GM12878 (cell line): ENCODE results near the gene MYL12B. TPM values are rescaled to one million over a fixed set of nuclear protein-coding genes. Genes with fewer than 3 reads are reported as not detected.
A peak's percentile ranks its signal among the peaks of the same experiment; 100 is the strongest.

Experiments used
- ATAC-seq: fragments of 200-7000 bp; cut with Tn5 transposase; 3 replicates; pipeline ENCODE4 v1.9.1; 2020; ENCODE audit warnings: mild to moderate bottlenecking, moderate library complexity
- BruUV-seq: library from RNA; stranded (reverse); fragments of 400-500 nt; replicated peaks from 2 replicates; lab custom pipeline; 2021; lab: Mats Ljungman, UMichigan
- CTCF ChIA-PET: fragments of 300-600 bp; sonication (Branson Sonifier 250); formaldehyde crosslinking; extraction: SDS; loops from one replicate; lab custom pipeline; 2021; ENCODE audit warnings: inconsistent platforms; lab: Yijun Ruan, JAX
- POLR2A ChIA-PET: fragments of 350-600 bp; formaldehyde crosslinking; extraction: SDS; loops from one replicate; lab custom pipeline; 2021; ENCODE audit warnings: inconsistent platforms; lab: Charles Lee
- RAD21 ChIA-PET: fragments of 300-600 bp; sonication (Branson Sonifier 250); formaldehyde crosslinking; loops from one replicate; lab custom pipeline; 2023; ENCODE audit warnings: antibody characterized with exemption; ENCODE audit not compliant: unreplicated experiment; lab: Charles Lee
- SMC1A ChIA-PET: fragments of 300-600 bp; sonication (Branson Sonifier 250); formaldehyde crosslinking; loops from one replicate; lab custom pipeline; 2023; ENCODE audit not compliant: unreplicated experiment, uncharacterized antibody; lab: Charles Lee
- DNase-seq: peaks from one replicate; pipeline ENCODE4 v3.0.0-alpha.2; 2011; ENCODE audit warnings: low read depth, low spot score
- FAIRE-seq: peaks from 3 replicates; lab custom pipeline; 2011; peaks lifted over from hg19 to GRCh38; lab: Jason Lieb, UNC
- H2AFZ ChIP-seq: 2 replicates; pipeline ENCODE4 v1.6.0; 2011; ENCODE audit warnings: low read depth, low read length, control low read depth; ENCODE audit not compliant: control insufficient read depth
- H3K27ac ChIP-seq: 2 replicates; pipeline ENCODE4 v1.5.1; 2011; ENCODE audit warnings: control low read depth; ENCODE audit not compliant: control insufficient read depth, insufficient read depth
- H3K27me3 ChIP-seq, 2 experiments: replicated peaks in 1 of 2; 2 replicates each; pipeline versions ENCODE4 v1.6.0 to v1.6.1; 2011; ENCODE audit warnings: low read length in 1 of 2; ENCODE audit not compliant: control insufficient read depth in 2 of 2, insufficient read depth in 2 of 2
- H3K36me3 ChIP-seq, 2 experiments: 2 replicates each; pipeline ENCODE4 v1.5.1; 2011; ENCODE audit warnings: low read length in 1 of 2; ENCODE audit not compliant: control insufficient read depth in 2 of 2, insufficient read depth in 2 of 2
- H3K4me1 ChIP-seq: 2 replicates; pipeline ENCODE4 v1.6.1; 2011; ENCODE audit warnings: mild to moderate bottlenecking, low read length, moderate library complexity, mixed read lengths; ENCODE audit not compliant: control insufficient read depth, insufficient read depth
- H3K4me2 ChIP-seq: 2 replicates; pipeline ENCODE4 v1.6.0; 2011; ENCODE audit warnings: control low read depth; ENCODE audit not compliant: control insufficient read depth, insufficient read depth
- H3K4me3 ChIP-seq: fragments of 200-600 bp; sonication (generic); 2 replicates; pipeline ENCODE4 v1.5.1; 2016
- H3K79me2 ChIP-seq: 2 replicates; pipeline ENCODE4 v1.6.0; 2011; ENCODE audit warnings: low read length; ENCODE audit not compliant: control insufficient read depth, insufficient read depth
- H3K9ac ChIP-seq: 2 replicates; pipeline ENCODE4 v1.8.0; 2011; ENCODE audit warnings: low read length, control low read depth, mixed read lengths; ENCODE audit not compliant: control insufficient read depth, insufficient read depth
- H3K9me3 ChIP-seq: replicated peaks from 3 replicates; pipeline ENCODE4 v1.5.1; 2011; ENCODE audit warnings: mild to moderate bottlenecking, low read length; ENCODE audit not compliant: control insufficient read depth, insufficient read depth
- H4K20me1 ChIP-seq: 2 replicates; pipeline ENCODE4 v1.6.0; 2011; ENCODE audit not compliant: control insufficient read depth, insufficient read depth
- CREM ChIP-seq: IDR thresholded peaks from 2 replicates; pipeline ENCODE4 v1.6.1; 2014; ENCODE audit warnings: antibody characterized with exemption, low read depth
- DPF2 ChIP-seq: fragments of 450-650 bp; IDR thresholded peaks from 2 replicates; pipeline ENCODE4 v1.6.1; 2017; ENCODE audit warnings: mild to moderate bottlenecking
- ESRRA ChIP-seq: IDR thresholded peaks from 2 replicates; pipeline ENCODE4 v1.6.1; 2012; ENCODE audit warnings: mild to moderate bottlenecking, low read length, improper control_type of control experiment
- GABPA ChIP-seq: IDR thresholded peaks from 2 replicates; pipeline ENCODE4 v1.6.1; 2014; ENCODE audit warnings: antibody characterized with exemption, low read depth, mild to moderate bottlenecking, inconsistent platforms
- HCFC1 ChIP-seq: fragments of 150-350 bp; IDR thresholded peaks from 2 replicates; pipeline ENCODE4 v1.6.1; 2014; ENCODE audit warnings: low read length
- HDAC2 ChIP-seq: fragments of 200-600 bp; sonication (generic); IDR thresholded peaks from 2 replicates; pipeline ENCODE4 v1.6.1; 2017
- IKZF2 ChIP-seq, 2 experiments: fragments of 450-650 bp; IDR thresholded peaks; 2 replicates each; pipeline ENCODE4 v1.6.1; 2017; ENCODE audit warnings: mild to moderate bottlenecking in 2 of 2, moderate library complexity in 2 of 2
- KAT2A ChIP-seq: conservative IDR thresholded peaks from 2 replicates; pipeline ENCODE4 v1.6.1; 2011; ENCODE audit warnings: low read depth, low read length; ENCODE audit not compliant: control insufficient read depth
- LARP7 ChIP-seq: fragments of 450-650 bp; IDR thresholded peaks from 2 replicates; pipeline ENCODE4 v1.6.1; 2017; ENCODE audit warnings: mild to moderate bottlenecking
- MAX ChIP-seq: IDR thresholded peaks from 2 replicates; pipeline ENCODE4 v1.6.1; 2012; ENCODE audit warnings: low read depth, low read length, improper control_type of control experiment
- MXI1 ChIP-seq: fragments of 150-350 bp; IDR thresholded peaks from 2 replicates; pipeline ENCODE4 v1.6.1; 2011; ENCODE audit warnings: low read depth, mild to moderate bottlenecking, inconsistent platforms, low read length, improper control_type of control experiment
- MYB ChIP-seq: fragments of 150-350 bp; IDR thresholded peaks from 2 replicates; pipeline ENCODE4 v1.6.1; 2014; ENCODE audit warnings: mild to moderate bottlenecking, low read depth, low read length, borderline replicate concordance
- MYC ChIP-seq: IDR thresholded peaks from 2 replicates; pipeline ENCODE4 v1.6.1; 2011; ENCODE audit warnings: mild to moderate bottlenecking, low read length, moderate library complexity, inconsistent platforms; ENCODE audit not compliant: insufficient read depth, insufficient replicate concordance, insufficient read length, severe bottlenecking
- NFXL1 ChIP-seq: fragments of 450-650 bp; IDR thresholded peaks from 2 replicates; pipeline ENCODE4 v1.6.1; 2017; ENCODE audit warnings: antibody characterized with exemption, mild to moderate bottlenecking, borderline replicate concordance
- NR2C1 ChIP-seq: fragments of 450-650 bp; IDR thresholded peaks from 2 replicates; pipeline ENCODE4 v1.6.1; 2017; ENCODE audit warnings: antibody characterized with exemption, mild to moderate bottlenecking, moderate library complexity
- PAX8 ChIP-seq: fragments of 450-650 bp; IDR thresholded peaks from 2 replicates; pipeline ENCODE4 v1.6.1; 2017; ENCODE audit warnings: mild to moderate bottlenecking, moderate library complexity
- POLR2A ChIP-seq: IDR thresholded peaks from 2 replicates; pipeline ENCODE4 v1.6.1; 2011; ENCODE audit warnings: low read depth, mild to moderate bottlenecking, low read length
- RAD21 ChIP-seq: IDR thresholded peaks from 2 replicates; pipeline ENCODE4 v1.6.1; 2011; ENCODE audit warnings: mild to moderate bottlenecking, low read depth, low read length, moderate library complexity; ENCODE audit not compliant: insufficient read depth
- SREBF1 ChIP-seq: IDR thresholded peaks from 2 replicates; pipeline ENCODE4 v1.6.1; 2012; ENCODE audit warnings: mild to moderate bottlenecking, low read length
- SRF ChIP-seq, 2 experiments: IDR thresholded peaks; 2 replicates each; pipeline ENCODE4 v1.6.1; 2011; ENCODE audit warnings: low read depth in 2 of 2, low read length in 2 of 2, mild to moderate bottlenecking in 1 of 2, moderate library complexity in 1 of 2
- SUPT20H ChIP-seq: IDR thresholded peaks from 2 replicates; pipeline ENCODE4 v1.6.1; 2011; ENCODE audit warnings: low read depth, mild to moderate bottlenecking, low read length, moderate library complexity, borderline replicate concordance; ENCODE audit not compliant: control insufficient read depth
- YBX1 ChIP-seq: fragments of 450-650 bp; IDR thresholded peaks from 2 replicates; pipeline ENCODE4 v1.6.1; 2016; ENCODE audit warnings: antibody characterized with exemption
- YY1 ChIP-seq: IDR thresholded peaks from 2 replicates; pipeline ENCODE4 v1.6.1; 2011; ENCODE audit warnings: low read depth, mild to moderate bottlenecking, low read length
- ZZZ3 ChIP-seq: IDR thresholded peaks from 2 replicates; pipeline ENCODE4 v1.6.1; 2011; ENCODE audit warnings: low read depth; ENCODE audit not compliant: control insufficient read depth, insufficient read length
- WGBS: methylation state at CpG from one replicate; pipeline ENCODE4 v1.1.6; 2016; ENCODE audit warnings: low lambda C conversion rate; ENCODE audit not compliant: insufficient replicate concordance, insufficient coverage; ENCODE audit errors: missing lambda C conversion rate; 5-methylcytosine and 5-hydroxymethylcytosine counted together
- in situ Hi-C: fragments of 300-500 bp; cut with MboI; formaldehyde crosslinking; loops from 9 replicates; pipeline ENCODE4 v1.14.3; 2018; ENCODE audit warnings: mixed read lengths
- intact Hi-C: fragments of 100-400 bp; cut with micrococcal nuclease; formaldehyde crosslinking; loops from one replicate; pipeline ENCODE4 v1.14.2; 2022; ENCODE audit not compliant: unreplicated experiment
- polyA plus RNA-seq, 11 experiments: library from polyadenylated mRNA; depleted of rRNA in 4 of 11; unstranded in 6 of 11; stranded (reverse) in 5 of 11; fragments of >200 nt; fragmentation: Nextera tagmentation in 4 of 11; fragmentation: Illumina TruSeq in 1 of 11; extraction: Ambion mirVana in 4 of 11; extraction: Trizol in 1 of 11; gene quantifications; 1 replicate in 1 of 11; 2 replicates in 10 of 11; pipeline versions ENCODE4 v1.2.1 to v1.2.3, GENCODE V29; 2011 to 2016; ENCODE audit warnings: inconsistent platforms in 2 of 11, missing spikeins in 2 of 11, low read depth in 1 of 11
- total RNA-seq, 4 experiments: library from RNA; depleted of rRNA in 3 of 4; stranded (reverse); fragments of >200 nt in 3 of 4; fragmentation: Illumina TruSeq in 1 of 4; extraction: Trizol in 1 of 4; gene quantifications; 2 replicates each; pipeline versions ENCODE4 v1.2.1 to v1.2.3, GENCODE V29; 2013 to 2021
- TF ChIP-seq, protein P1 (sequence below): fragments of 450-650 bp; IDR thresholded peaks from 2 replicates; pipeline ENCODE4 v1.6.1; 2017; ENCODE audit warnings: mild to moderate bottlenecking, low read depth, inconsistent platforms; ENCODE audit not compliant: poor library complexity, severe bottlenecking

The MYL12B gene
- total and polyA plus RNA-seq, 10 of the 15 experiments (the other 5 are each of a cell fraction or from before 2014, with no cell fraction given), result 179 to 739 (median 400) TPM

DNA sequence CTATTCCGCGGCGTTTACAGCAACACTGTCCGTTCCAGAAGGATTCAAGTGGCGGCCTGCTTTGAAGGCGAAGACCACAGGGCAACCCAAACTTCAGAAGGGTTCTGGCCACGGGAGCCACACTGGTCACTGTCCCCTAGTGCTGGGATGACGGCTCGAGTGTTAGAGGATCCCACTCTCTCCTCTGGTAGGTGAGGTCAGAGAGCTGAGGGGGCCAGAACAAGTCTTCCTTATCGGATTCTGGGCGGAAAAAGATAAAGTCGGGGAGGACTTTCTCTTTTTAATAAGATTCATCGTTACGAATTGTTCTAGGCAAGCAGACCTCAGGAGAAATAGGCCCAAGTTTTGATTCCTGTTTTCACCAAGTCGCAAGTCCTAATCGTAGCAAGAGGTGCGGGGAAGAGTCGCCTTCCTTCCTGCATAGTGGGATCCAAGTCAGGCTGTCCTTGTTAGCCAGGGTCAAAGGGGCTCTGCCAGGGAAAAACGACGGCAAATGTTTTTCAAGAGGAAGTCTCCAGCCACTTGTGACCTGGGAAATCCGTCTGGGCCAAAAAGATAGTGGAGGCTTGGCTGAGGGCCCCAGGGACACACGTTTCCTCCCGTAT is 15.2 kb upstream of the MYL12B start:
- CTCF ChIA-PET, result interaction anchor here (0.6 to 7.1 kb wide), 55 partner anchors 9 to 699 kb away, joined by 3 to 99 read pairs (median 6); partner anchors contain the start of gene MYL12B
- TSS peak; percentile 85 for BruUV-seq
- ATAC-seq (peak; percentile 12), FAIRE-seq (no peak), DNase-seq (no peak)
- Histone ChIP-seq H3K4me3 (peak overlapping the region; percentile 91), H2AFZ (peak overlapping the region; percentile 66), H3K4me2 (peak overlapping the region; percentile 94), H3K79me2 (peaks cover 74% of the 10 kb centered on the region), H3K9ac (peak overlapping the region; percentile 97), H3K27me3 (no peaks in the 10 kb centered on the region), H4K20me1 (0 out of 2 replicates have a peak, but pooled peaks cover 4% of the 10 kb centered on the region), H3K9me3 (peaks cover 5% of the 10 kb centered on the region; the same call in 2 of the 3 replicates), H3K27ac (peak overlapping the region; percentile 95), H3K36me3 (peaks cover 0 to 2% of the 10 kb centered on the region in 2 experiments; a peak in 2 of 4 replicates), H3K4me1 (peaks cover 6% of the 10 kb centered on the region; the same call in 1 of the 2 replicates)
- WGBS, result under 1% methylated on average over 23 of the region's 23 CpGs
- RAD21 ChIA-PET, result interaction anchor here (0.6 to 6.5 kb wide), 47 partner anchors 9 to 454 kb away, joined by 3 to 118 read pairs (median 6); partner anchors contain the start of gene MYL12B
- SMC1A ChIA-PET, result interaction anchor here (0.7 to 12.1 kb wide), 51 partner anchors 9 to 420 kb away, joined by 3 to 105 read pairs (median 6); no protein-coding TSS in a partner anchor
- POLR2A ChIA-PET, result interaction anchor here (0.9 to 3.2 kb wide), 25 partner anchors 9 to 312 kb away, joined by 3 to 15 read pairs (median 6); partner anchors contain the start of gene MYL12B
- in situ Hi-C loops, result loop anchor here (5.0 kb wide), 2 partner anchors 249 to 309 kb away; no protein-coding TSS in a partner anchor
- intact Hi-C loops, result loop anchor here (1.0 to 10.0 kb wide), 13 partner anchors 15 to 674 kb away; partner anchors contain the start of genes LPIN2, METTL4 and NDC80
- no peak for TF ChIP-seq SREBF1
- TF ChIP-seq SUPT20H, result no peak
- TF ChIP-seq HDAC2, result no peak
- TF ChIP-seq, protein P1, sequence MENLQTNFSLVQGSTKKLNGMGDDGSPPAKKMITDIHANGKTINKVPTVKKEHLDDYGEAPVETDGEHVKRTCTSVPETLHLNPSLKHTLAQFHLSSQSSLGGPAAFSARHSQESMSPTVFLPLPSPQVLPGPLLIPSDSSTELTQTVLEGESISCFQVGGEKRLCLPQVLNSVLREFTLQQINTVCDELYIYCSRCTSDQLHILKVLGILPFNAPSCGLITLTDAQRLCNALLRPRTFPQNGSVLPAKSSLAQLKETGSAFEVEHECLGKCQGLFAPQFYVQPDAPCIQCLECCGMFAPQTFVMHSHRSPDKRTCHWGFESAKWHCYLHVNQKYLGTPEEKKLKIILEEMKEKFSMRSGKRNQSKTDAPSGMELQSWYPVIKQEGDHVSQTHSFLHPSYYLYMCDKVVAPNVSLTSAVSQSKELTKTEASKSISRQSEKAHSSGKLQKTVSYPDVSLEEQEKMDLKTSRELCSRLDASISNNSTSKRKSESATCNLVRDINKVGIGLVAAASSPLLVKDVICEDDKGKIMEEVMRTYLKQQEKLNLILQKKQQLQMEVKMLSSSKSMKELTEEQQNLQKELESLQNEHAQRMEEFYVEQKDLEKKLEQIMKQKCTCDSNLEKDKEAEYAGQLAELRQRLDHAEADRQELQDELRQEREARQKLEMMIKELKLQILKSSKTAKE, result no peak
- no peak for TF ChIP-seq KAT2A
- TF ChIP-seq MYC, result no peak
- no peak; the same call in 1 of the 2 replicates for TF ChIP-seq DPF2
- TF ChIP-seq ZZZ3, result no peak
- TF ChIP-seq MYB, result no peak
- TF ChIP-seq SRF (IDR thresholded peaks at IDR 0.05; ENCODE audit: low read depth in 2 of 2, low read length in 2 of 2), result no peak
- TF ChIP-seq YY1, result peak; percentile 6; the same call in 1 of the 2 replicates
- no peak for TF ChIP-seq RAD21
- no peak for TF ChIP-seq GABPA
- TF ChIP-seq MXI1, result no peak
- no peak for TF ChIP-seq IKZF2 (IDR thresholded peaks at IDR 0.05)
- no peak for TF ChIP-seq ESRRA
- no peak for TF ChIP-seq HCFC1
- TF ChIP-seq CREM, result no peak
- peak; percentile 1; the same call in 1 of the 2 replicates for TF ChIP-seq POLR2A
- no peak for TF ChIP-seq PAX8
- no peak for TF ChIP-seq MAX
- TF ChIP-seq NFXL1, result no peak
- TF ChIP-seq LARP7, result 0 out of 2 replicates have a peak, but pooled peaks have one; percentile 18
- no peak for TF ChIP-seq YBX1
- TF ChIP-seq NR2C1, result no peak
